ENCODE results near the gene CXCL5.
"Not testable (repeated sequence)": the region's sequence is repeated elsewhere in the genome, so short reads cannot be mapped to it uniquely, and the experiment has no call there.

Gene CXCL5

DNA sequence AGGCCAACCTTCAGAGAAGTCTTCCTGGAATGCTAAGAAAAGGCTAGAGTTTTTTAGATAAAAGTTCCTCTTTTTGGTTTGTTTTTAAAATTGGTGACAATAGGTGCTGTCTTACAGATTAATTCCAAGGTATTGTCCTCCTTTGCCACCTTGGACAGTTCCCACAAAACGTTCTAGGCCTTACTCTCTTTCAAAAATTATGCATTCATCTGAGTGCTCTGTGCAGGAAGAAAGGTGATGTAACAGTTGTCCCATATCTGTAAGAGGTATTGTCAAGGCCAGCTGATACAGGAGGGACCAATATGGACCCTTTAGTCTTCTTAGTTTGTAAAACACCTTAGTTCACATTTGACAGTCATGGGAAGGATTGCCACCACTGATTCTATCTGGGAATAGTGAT is 15.9 kb upstream of the CXCL5 start:
- no peak for DNase-seq

DNA sequence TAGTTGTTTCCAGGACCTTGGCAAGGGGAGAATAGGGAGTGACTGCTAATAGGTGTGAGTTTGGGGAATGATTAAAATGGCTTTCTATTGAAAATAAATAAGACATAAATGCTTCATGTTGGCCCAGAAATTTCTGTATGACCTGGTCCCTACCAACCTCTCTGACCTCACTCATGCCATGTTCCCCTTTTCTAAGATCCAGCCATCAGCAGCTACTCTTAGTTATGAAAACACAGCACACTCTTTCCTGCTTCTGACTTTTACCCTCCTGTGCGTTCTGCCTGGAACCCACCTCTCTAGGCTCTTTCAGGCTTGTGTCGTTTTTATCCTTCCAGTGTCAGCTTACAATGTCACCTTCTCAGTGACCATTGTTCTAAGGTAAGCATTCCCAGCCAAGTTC is 14.8 kb upstream of the CXCL5 start:
- no peak for DNase-seq

DNA sequence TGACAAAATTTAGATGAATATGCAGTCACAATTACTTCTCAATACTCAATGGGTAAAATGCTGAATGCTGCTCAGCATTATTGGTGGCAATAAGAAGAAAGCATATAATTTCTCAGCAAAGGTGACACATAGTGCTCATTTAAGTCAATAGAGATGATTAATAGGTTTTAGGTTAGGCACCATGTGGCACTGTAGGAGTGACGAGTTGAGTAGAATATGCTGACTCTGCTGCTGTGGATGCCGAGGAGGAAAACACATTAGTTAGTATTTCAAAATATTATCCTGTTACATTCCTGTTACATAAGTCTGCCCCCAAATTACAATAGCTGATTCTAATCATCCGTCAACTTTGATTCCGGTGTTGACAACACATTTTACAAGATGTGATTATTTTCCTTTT is 13.7 kb upstream of the CXCL5 start:
- no peak for DNase-seq

DNA sequence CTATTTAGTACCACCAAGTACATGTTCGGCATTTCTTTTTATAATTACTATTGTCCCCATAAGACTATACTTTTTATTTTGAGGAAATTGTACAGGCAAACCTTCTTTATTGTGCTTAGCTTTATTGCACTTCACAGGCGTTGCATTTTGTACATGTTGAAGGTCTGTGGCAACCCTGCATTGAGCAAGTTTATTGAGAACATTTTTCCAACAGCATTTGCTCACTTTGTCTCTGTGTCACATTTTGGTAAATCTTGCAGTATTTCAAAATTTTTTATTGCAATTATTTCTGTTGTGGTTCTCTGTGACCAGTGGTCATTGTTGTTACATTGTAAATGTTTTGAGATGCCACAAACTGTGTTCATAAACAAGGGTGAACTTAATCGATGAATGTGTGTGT is 10.8 kb upstream of the CXCL5 start:
- DNase-seq: no peak

DNA sequence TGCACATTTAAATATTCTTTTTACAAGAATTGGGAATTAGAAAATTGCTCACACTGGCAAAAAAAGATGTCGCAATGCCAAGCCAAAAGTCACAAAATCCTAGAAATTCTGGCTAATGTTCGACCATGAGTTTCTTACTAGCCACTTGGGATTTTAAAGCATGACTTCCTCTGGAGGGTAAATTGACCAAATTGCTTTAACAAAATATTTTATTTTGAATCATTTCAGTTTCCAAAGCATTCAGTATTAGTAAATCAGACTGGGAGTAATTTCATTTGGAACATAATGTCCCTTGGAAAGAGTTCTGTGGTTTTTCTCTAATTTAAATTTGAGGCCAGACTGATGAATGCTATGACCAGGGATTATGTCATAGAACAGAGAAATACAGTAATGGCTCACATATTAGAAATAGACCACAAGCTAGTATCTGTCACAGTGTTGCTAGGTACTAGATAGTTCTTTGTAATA is 7.6 kb upstream of the CXCL5 start:
- DNase-seq: no peak

DNA sequence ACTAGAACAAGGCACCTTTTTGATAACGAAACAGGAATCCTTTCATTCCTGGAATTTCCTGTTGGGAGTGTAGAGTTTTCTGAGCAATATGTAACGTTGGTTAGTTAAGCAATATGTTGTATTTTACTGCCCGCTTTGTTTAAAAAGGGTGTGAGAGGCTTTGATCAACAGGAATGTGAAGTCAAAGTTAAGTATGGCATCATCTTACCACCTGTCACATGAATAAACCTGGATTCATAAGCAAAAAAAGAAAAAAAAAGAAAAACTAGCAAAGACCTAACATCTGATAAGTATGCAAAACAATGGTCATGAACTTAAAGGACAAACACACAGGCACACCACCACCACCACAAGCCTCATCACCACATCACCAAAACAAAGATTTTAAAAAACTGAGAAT is 7.1 kb upstream of the CXCL5 start:
- no peak for DNase-seq

DNA sequence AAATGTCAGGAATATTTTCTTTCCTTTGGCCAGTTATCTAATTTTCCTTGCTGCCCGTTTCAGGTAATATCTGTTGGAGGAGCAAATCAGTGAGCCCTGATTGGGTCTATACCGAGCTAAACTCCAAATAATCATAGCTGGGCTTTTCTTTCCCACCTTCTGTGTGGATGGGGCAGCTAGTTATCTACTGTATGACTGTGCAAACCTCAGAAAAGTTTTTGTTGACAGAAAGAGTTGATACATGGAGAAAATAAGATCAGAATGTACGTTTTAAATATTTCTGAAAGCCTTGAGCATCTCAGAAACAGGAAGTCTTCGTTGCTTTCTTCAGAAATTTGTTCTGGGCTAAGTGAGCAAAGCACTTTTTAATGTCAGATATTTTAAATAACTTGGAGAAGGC is 6.2 kb upstream of the CXCL5 start:
- DNase-seq: no peak

DNA sequence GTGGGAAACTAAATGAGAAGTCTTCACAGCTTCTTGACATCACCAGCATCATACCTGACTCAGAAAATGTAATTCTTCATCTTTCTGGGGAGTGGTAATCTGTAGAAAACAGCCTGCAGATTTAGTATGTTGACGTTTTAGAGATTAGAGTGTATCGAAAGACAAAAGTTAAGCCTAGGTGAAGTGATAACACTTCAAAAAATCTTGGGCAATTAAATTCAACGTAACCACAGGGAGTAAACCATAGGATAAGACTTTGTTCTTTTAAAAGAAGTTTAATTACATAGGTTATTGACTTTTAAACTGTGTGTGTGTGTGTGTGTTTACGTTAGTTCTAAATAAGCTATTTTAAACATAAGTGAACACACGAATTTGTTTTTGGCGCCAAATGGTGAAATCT is 1.8 kb upstream of the CXCL5 start:
- DNase-seq: no peak

DNA sequence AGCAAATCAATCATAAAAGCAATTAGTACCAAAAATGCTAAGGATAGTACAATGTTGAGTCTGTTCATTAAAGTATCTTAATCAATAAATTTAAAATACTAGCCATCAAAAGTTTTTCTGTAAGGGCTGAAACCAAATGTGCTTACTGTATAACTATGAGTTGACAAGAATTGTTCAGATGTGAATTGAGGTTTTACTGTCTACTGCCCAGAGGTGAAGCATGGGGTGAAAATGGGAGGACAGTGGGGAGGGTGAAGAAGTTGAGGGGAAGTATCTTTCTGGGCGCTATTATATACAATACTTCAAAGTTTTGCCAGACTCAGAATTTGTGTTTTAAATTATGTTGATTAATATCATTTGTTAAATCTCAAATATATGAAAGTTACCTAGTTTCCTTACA is 6.4 kb downstream of the CXCL5 start:
- no peak for DNase-seq

DNA sequence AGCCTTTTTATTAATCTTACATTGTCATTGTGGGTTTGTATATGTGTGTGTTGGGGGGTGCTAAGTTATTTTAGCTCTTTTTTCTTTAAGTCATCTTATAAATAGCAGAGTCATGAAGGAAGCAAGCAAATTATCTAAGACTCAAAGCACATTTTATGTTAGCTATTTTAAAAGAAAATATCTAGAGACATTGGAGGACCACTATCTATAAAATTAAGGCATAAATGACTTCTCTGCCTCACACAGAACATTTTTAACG is 6.8 kb downstream of the CXCL5 start:
- DNase-seq: no peak

DNA sequence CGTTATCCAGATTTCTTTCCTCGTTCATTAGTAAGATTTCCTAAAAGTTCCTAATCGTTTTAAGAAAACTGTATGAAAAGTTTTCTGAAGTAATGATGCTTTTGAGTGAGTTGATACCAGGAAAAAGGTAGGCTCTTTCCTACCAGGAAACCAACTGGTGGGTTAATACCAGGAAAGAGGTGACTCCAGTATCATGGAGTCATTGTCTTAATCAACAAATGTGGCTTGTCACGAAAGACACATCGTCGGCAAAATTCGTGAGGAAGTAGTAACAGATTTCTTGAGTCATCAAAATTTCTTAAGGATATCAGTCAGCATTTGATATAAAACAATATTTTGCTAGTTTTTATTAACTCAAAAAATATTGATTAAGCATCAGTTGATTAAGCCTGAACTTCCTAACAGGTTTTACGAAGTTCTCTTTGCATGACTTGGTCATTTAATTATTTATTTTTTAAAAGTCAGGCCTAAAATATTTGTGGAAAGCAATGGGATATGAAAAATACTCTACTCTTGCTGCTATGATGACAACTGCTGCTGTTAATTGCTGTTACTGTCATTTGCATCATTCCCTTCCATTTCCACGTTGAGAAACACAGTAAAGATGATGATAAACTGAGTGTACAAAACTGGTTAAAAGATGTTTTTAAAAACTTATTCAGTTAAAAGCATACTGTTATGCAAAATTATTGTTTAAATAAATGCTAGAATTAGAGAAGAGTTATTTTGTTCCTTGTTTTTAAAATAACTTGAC is 7.3 kb downstream of the CXCL5 start:
- no peak for DNase-seq

DNA sequence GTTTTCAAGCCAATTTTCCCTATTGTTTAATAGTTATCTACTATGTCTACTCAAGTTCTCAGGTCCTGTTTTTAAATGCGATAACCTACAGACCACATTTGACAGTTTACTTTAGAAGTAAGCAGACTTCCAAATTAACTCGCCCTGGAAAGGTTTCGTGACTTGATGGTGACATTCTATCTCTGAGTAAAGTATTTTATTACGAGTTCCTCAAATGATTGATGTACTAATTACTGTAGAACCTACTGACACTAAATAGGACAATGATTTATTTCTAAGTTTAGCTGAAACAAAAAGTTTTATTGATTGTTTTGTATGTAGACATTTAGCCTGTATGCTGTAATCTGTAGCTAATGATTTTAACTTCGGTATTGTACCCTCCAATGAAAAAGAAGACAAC is 8.5 kb downstream of the CXCL5 start:
- DNase-seq: no peak

DNA sequence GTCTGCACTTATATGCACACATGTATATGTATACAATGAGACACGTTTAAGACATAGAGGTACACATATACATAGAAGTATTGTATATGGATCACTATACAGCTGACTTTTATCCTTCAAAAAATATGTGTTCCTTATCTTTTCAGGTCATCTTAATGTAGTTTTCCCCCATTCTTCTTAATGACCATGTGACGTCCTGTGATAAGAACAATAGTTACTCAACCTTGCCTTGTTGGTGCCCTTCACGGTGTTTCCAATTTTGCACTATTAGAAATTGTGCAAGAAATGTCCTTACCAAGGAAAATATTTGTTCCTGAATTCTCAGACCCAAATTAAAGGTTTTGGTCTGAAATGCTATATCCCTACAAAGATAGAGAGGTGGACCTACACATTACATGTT is 9.4 kb downstream of the CXCL5 start:
- DNase-seq: no peak

DNA sequence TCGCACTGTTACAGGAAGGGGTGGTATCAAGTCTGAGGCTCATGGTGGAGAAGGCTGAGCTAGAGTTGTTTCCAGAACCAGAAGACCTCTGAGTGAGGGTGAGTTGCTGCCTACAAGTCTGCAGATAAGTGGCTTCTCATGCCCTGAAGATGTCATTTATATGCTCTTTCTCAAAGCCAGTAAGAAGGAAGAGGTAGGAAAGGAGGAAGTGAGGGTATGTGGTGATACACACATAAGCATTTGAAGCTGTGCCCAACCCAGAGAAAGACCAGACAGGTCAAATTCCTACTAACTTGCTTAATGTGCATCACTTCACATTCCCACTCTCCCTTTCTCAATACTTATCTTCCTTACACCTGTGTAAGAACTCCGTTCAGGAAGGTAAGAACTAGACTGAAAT is 10.4 kb downstream of the CXCL5 start, which contains the start of gene PPBP:
Gene PPBP, minus strand, starts transcription at position 130 of the 400 bp plus-strand sequence. Its CDS starts 87 bp downstream, at position 43.
- no peak for DNase-seq

DNA sequence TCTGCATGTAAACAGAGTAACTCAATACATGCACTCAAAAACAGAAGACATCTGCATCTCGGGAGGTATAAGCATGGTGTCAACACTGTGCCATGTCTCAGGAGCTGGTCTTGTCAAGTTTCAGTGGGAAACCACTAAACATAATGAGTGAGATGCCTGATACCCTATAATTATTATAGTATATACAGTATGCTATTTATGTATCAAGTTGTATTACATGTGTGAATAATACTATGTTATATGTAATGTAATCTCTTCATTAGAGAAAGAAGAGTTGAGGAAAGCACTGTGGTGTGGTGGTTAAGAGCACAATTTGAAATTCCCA is 13.0 kb downstream of the CXCL5 start:
- no peak for DNase-seq

DNA sequence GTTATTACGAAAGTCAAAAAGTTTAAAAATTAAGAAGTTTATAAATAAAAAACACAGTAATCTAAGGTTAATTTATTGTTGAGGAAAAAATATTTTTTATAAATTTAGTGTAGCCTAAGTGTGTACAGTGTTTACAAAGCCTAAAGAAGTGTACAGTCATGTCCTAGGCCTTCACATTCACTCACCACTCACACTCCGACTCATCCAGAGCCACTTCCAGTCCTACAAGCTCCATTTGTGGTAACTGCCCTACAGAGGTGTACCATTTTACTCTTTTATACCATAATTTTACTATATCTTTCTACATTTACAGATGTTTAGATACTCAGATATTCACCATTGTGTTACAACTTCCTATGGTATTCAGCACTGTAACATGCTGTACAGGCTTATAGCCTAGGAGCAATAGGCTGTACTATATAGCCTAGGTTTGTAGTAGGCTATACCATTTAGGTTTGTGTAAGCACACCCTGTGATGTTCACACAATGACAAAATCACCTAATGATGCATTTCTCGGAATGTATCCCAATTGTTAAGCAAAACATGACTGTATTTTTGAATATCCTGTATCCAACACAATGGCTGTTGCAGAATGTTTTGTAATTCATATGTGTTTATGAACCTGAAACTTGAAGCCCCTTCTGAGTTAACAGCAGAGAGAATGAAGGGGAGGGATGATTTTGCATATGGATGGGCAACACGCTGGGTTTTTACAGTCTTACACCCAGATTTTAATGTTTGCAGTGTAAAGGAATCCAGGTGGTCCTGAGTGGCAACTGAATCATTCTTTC is 13.5 kb downstream of the CXCL5 start:
- DNase-seq: no peak

DNA sequence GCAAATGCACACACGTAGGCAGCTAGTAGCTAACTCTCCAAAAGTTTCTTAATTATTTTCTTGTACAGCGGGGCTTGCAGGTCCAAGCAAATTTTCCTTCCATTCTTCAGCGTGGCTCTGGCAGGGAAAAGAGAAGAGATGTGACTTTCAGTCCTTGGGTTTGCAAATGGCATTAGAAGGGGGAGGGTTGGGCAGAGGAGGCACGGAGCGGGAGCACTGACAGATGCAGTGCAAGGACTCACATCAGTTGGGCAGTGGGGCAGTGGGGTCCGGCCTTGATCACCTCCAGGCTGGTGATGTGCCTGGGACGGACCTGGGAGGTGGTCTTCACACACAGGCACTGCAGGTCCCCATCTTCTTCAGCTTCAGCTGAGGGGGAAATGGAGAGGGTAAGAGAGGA is 17.3 kb downstream of the CXCL5 start:
- DNase-seq: not testable (repeated sequence)

DNA sequence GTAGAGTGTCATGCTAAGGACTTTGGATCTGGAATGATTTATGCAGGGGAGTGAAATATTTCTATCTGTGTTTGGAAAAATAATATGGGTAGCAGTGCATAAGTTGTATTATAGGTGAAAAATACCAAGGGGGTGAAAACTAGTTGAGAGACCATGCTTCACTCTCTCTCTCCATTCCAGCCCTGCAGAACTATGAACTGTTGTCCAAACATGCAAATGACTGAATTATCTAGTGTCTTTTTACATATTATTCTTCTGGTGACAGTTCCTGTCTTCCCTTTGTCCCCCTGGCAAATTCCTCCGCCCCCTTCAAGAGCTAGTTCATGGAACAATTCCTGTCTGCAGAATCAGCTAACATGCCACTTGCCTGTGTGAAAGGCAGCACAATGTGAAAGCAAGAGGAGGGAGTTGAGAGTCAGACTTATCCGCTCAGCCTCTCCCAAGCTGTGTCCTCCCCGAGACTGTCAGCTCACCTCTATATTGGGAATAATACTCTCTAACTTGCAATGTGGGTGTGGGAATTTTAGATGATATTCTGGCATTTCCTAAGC is 19.0 kb downstream of the CXCL5 start:
- no peak for DNase-seq

DNA sequence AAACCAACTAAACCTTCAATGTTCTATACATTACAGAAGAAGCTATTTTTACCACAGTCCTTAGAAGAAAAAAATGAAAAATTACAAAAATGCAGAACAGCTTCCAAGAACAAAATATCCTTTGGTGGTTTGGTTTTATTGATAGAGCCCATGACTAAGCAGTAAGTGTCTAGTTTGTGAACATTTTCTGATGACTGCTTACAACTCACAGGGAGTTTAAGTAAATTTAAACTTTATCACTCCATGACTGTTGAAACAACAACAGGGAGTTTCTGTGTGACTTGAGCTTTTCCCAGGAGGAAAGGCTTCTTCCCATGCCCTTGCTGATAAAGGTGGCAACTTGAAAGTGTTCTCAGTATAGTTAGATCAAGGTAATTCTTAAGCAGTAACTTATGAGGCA is 19.6 kb downstream of the CXCL5 start:
- no peak for DNase-seq

DNA sequence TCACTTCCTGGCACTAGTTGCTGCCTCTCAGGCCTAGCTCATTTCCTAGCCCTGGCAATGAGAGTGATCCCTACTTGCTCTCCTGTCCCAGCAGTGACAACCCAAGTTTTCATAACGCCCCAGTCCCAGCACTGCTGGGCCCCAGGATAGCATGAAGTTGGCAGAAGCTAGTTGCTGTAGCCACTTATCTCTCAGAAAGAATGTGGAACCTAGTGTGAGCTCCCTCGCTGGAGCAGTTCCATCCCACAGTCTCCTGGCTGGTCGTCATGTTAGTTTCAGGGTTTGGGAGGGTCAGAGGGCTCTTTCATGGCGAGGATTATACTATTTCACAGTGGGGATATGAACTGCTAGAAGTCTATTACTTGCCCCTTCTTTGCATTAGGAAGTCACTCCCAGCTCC is 21.8 kb downstream of the CXCL5 start:
- DNase-seq: no peak

DNA sequence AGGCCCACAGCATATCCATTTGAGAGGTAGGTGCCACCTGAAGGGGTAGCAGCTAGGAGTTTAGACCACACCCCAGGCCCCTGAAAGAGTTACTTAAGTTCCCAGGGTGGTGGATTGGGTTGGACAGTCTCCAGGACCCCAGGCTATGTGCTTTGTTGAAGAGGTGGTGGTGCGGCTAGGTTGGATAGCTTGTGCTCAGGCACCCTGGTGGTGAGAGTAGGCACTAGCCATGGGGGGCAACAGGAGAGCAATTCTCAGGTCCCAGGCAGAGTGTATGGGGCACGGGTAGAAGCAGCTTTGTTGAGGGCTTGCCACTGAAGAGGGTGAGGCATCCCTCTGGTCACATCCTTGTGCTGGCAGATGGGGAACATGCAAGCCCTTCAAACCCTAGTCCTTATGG is 22.3 kb downstream of the CXCL5 start:
- DNase-seq: no peak

DNA sequence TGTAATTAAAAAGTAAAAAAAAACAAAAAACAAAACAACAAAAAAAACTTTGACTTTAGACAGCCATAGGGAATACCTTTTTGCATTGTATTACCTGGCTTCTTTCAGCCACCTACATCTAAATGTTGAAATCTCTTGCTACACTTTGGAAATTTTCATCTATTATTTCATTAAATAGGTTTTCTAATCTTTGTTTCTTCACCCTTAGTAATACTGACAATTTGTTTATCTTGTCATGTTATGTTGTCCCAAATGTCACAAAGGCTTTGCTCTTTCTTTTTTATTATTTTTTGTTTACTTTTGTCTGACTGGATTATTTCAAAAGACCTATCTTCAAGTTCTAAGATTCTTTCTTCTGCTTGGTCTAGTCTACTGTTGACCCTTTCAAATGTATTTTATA is 24.1 kb downstream of the CXCL5 start:
- DNase-seq: no peak

DNA sequence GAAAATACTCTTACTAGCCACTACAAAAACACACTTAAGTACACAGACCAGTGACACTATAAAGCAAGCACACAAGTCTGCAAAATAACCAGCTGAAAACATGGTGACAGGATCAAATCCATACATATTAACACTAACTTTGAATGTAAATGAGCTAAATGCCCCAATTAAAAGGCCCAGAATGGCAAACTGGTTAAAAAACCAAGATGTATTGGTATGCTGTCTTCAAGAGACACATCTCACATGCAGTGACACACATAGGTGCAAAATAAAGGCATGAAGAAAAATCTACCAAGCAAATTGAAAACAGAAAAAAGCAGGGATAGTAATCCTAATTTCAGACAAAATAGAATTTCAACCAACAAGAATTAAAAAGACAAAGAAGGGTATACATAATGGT is 27.5 kb downstream of the CXCL5 start:
- no peak for DNase-seq

DNA sequence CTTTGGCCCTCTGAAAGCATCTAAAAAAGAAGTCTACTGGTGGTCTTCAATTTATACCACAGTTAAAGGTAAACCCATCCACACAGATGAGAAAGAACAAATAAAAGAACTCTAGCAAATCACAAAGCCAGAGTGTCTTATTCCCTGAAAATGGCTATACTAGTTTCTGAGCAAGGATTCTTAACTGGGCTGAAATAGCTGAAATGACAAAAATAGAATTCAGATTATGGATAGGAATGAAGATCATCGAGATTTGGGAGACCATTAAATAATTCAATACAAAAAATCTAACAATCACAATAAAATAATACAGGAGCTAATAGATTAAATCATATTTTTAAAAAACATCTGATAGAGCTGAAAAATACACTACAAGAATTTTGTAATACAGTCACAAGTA is 28.5 kb downstream of the CXCL5 start:
- no peak for DNase-seq

DNA sequence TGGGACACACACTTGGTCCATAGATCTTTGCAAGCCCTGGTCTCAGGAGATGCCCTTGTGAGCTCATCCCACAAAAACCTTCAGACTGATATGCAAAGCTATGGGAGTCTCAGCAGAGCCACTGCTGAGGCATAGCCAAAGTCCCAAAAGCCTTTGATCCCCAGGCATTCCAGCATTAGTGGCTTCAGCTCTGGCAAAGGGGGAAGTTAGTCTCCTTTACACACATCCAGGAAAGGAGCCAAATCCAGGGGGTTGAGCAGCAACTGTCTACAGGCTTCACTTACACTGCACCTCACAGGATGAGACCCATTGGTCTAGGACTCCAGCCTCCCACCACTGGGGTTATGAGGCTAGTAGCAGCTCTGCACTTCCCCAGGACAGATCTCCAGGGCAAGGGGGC is 30.6 kb downstream of the CXCL5 start:
- DNase-seq: no peak

Data from NCI-H1048 (cell line).